NCI-H226 (cell line): Measurements from ENCODE around the gene GFPT1.
"Not testable (repeated sequence)": the region's sequence is repeated elsewhere in the genome, so short reads cannot be mapped to it uniquely, and the experiment has no call there.

Experiments used
- DNase-seq: peaks from one replicate; pipeline ENCODE4 v3.0.0-alpha.2; 2015

GFPT1 gene

DNA sequence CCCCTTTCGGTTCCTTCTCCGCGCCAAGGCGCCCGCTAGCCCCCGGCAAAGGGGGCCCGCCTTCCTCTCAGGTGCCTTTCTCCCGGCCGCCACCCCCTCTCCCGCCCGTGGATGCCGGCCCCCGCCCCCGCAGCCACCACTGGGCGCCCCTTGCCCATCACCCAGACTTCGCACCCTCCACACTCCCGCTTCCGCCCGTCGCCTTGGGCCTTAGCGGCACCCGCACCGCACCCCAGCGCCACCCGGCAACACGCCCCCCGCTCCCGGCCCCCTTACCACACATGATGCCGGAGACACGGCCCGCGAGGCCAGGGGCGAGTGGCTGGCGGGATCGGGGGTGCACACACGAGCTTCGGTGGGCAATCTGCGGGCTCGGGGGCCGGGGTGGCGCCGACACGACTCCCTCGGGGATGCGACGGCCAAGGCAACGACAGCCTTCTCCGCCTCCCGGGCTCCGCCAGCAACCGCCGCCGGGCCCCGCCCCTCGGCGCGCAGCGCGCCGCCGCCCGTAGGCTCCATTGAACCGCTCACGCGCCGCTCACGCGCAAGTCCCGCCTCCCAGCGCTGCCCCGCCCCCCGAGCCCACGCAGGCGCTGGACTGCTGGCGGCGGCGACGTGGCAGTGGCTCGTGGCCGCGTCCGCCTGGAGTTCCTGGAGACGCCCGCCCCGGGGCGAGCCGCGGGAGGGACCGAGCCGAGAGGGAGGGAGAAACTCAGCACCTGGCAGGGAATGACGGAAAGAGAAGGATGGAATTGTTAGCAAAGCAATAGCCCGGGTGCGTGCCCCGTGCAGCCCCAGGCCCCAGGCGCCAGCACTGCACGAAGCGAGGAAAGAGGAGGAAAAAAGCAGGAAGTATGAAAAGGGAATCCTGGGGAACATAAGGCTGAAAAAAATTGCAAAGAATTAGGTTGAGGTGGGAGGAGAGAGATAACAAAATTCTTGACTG is at the start of gene GFPT1:
Gene GFPT1, minus strand, starts transcription at position 439 of the 946 bp plus-strand sequence. Its CDS starts 156 bp downstream, at position 283.
- DNase-seq = peak; percentile 91

DNA sequence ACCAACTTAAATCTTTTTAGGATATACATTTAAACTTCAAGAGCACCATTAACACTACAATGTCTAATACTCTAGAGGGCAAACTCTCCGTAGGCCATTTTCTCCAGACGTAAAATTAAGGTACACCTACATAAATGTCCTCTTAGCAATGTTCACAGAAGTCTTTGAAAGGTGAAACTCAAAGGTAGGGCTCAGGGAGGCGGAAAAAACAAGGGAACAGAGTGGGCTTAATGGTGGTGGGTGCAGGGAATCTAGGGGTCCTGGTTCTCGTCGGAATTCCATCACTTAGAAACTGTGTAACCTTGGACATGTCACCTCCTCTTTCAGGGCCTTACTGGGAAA is 49.5 kb upstream of the GFPT1 start:
- DNase-seq = no peak

DNA sequence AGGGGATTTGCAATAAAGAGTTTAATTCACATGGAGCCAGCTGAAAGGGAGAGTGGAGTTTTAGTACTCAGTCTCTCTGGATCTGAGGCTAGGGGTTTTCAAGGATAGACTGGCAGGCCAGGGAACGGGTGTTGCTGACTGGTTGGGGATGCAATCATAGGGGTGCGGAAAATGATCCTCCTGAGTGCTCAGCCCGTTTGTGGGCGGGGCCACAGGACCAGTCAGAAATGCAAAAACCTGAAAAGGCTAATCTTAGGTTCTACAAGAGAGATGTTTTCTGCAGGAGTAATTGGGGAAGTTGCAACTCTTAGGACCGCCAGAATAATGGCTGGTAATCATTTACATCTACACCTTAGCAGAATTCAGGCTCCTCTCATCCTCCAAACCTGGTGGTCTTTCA is 47.7 kb upstream of the GFPT1 start:
- no peak for DNase-seq

DNA sequence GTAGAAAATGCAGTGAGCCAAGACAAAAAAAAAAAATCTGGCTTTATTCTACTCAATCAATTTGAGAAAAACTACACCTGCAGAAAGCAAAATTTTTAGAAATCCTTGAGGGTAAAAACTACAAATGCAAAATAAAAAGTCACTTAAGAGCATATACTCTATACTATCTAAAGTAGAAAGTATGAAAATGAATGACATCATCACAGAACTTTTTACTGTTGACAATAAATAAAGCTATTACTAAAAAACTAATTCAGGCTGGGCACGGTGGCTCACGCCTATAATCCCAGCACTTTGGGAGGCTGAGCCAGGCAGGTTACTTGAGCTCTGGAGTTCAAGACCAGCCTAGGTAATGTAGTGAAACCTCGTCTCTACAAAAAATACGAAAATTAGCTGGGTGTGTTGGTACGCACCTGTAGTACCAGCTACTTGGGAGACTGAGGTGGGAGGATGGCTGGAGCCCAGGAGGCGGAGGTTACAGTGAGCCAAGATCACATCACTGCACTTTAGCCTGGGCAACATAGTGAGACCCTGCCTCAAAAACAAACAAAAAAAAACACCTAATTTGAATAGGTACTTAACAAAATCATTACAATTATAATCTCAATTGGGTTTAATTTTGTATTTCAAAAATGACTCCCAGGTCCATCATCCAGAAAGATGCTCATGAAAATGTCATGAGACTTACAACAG is 42.6 kb upstream of the GFPT1 start:
- no peak for DNase-seq

DNA sequence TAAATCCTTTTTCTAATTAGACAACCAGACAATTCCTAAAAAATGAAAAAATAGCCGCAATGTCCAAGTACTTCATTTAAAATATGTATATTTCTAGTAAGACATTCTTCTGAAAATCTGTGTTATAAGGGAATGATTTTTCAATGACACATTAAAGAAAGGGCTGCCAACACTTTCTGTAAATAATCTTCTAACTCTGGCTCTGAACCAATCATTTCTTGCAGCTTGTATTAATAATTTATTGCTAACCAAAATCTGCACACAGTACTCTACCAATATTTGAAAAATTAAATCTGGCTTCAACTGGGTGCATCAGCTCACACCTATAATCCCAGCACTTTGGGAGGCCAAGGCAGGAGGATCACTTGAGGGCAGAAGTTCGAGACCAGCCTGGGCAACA is 42.0 kb upstream of the GFPT1 start:
- DNase-seq = no peak

DNA sequence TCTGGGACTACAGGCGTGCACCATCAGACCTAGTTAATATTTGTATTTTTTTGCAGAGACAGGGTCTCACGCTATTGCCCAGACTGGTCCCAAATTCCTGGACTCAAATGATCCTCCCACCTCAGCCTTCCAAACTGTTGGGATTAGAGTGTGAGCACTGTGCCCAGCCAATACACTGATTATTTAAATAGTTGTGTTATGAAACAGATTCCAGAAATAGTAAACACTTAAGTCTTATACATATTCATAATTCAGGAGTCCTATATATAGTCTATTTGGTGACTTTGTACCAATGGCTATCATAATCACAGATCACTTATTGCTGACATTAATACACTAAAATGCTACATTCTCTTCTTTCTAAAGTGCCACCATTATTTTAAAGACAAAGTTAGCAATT is 37.4 kb upstream of the GFPT1 start:
- no peak for DNase-seq

DNA sequence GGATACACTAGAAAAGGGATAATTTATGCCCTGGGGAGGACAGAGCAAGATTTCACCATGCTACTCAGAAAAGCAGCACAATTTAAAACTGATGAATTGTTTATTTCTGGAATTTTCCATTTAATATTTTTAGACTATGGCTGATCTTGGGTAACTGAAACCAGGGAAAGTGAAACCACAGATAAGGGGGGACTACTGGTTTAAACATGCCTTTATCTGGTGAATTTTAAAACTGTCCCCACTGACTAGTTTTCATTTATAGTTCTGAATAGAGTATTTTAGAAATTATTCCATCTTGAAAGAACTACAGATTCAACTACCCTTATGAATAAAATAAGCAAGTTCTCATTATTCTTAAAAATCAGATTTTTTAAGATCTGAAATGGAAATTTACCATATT is 35.2 kb upstream of the GFPT1 start:
- no peak for DNase-seq

DNA sequence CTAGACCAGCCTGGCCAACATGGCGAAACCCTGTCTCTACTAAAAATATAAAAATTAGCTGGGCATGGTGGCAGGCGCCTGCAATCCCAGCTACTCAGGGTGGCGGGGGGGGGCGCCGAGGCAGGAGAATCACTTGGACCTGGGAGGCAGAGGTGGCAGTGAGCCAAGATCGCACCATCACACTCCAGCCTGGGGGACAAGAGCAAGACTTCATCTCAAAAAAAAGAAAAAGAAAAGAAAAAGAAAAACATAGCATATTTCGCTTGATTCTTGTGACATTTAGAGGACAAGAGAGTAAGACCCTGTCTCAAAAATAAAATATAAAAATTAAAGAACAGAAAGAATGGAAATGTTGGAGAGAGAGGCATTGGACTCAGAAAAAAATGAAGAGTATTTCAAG is 32.1 kb upstream of the GFPT1 start:
- not testable (repeated sequence) for DNase-seq

DNA sequence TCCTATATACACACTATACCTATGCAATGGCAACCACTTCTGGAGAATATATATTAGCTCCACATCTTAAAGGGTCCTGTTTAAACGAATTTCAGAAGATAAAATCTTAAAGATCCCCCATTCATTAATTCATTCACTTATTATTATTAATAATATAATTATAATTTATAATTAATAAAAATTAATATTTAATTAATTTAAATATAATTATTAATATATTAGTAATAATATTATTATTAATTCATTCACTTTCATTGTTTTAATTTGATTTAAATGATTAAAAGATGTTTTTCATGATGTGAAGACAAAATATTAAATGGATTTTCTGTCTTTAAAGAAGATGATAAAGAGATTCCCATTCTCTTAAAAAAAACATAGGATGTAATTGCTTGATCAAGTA is 29.1 kb upstream of the GFPT1 start:
- DNase-seq = no peak

DNA sequence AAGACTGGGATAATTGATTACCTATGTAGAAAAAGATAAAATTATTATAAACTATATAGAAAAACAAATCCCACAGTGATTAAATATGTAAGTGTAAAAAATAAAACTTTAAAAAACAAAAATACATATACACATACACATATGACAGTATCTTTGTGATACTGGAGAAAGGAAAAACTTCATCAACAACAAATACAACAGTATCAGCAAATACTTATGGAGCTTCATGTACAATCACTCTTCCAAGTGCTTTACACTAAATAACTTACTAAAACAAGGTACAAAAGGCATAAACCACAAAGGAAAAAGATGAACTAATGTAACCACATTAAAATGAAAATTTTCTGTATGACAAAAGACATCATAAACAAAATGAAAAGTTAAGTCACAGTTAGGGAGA is 24.1 kb upstream of the GFPT1 start:
- DNase-seq = no peak

DNA sequence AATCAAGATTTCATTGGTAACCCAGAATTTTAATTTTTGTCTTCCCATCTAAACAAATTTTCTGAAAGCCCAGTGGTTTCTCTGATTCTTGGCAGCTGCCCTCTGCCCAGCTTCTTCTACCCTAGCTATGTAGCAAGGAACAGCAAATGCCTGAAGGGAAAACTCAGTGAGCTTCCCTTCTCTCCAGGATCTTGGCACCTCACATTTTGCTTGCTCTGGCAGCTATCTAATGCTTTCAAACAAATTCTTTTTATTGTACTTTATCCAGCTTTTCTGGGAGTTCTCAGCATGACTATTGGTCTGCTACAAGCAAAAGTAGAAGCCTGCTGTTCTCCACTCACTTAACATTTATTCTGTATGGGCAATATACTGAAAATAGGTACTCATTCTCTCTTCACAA is 18.3 kb upstream of the GFPT1 start:
- no peak for DNase-seq

DNA sequence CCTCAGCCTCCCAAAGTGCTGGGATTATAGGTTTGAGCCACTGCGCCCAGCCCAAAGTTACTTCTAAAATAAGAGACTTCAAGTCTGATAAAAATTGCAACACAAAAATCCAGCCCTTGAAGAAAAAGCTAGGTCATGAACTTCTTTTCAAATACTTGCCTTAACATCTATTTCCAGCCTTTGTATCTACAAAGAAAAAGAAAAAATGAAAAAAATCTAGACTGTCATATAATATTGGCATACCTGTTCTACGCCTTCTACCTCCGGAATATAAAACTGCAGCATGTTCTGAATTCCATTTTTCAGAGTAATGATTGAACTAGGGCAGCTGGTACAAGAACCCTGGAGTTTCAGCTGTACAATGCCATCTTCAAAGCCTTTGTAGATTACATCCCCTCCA is 13.1 kb upstream of the GFPT1 start:
- DNase-seq = no peak

DNA sequence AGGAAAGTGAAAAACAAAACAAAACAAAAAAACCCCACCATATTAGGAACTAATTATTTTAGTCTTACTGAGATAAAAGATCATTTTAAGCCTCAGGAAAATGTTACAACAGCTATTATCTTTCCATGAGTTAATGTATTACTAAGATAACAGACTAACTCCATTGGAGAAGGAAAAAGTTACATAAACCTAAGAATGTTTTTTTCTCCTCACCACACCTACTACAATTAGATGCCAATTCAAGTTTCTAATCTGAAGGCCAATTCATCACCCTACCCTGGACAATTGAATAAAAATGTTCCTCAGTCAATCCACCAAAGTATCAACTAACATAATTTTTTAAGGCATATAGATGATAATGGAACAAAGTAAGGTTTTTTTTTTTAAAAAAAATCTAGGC is 10.2 kb upstream of the GFPT1 start:
- DNase-seq = no peak

DNA sequence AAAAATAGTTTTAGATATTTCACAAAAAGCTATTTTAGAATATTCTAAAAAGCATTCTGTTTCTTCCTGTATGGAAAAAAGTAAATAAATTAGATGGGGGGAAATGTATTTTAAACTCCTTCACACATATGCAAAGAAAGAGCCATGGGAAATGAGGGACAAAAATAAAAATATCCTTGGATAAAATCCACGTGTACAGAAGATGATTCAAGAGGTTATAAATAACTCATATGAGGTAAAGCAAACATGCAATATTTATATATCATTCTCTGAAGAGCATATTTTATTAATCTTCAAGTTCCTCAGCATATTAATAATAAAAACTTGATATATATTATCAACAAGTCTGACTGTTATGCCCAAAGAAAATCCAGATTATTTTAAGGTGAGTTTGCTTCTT is 8.8 kb upstream of the GFPT1 start:
- DNase-seq = no peak

DNA sequence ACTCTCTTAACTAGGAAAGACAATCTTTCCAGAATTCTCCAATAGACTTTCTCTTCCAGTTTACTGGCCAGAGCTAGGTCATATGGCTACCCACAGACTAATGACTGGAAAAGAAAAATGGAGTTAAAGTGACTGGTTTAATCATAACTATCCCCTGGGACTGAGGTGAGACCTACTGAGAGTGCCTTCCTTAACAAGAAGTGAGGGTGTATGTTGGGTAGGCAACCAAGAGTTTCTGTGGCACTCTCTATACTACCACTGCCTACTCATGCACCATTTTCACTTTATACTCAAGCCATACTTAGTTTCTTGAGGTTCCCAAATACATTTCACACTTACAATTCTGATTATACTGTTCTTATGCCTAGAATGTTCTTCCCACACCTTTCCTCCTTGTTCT is 6.9 kb upstream of the GFPT1 start:
- no peak for DNase-seq

DNA sequence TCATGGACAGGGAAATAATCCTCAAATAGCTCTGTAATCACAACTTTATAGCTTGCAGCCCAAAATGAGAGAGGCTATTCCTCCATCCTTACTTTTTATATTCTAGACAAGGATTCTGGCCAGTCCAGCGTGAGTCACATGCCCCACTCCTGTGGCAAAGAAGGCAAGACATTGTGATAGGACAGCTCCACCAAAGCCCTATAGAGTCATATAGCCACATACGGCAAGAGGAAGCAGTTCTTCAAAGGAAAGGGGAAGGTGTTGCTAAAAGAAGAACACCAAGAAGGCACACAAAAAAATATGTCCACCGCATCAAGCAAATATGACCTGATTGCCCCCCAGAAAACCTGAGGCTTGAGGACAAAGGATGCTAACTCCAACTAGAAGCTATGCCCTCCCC is 3.4 kb upstream of the GFPT1 start:
- no peak for DNase-seq

DNA sequence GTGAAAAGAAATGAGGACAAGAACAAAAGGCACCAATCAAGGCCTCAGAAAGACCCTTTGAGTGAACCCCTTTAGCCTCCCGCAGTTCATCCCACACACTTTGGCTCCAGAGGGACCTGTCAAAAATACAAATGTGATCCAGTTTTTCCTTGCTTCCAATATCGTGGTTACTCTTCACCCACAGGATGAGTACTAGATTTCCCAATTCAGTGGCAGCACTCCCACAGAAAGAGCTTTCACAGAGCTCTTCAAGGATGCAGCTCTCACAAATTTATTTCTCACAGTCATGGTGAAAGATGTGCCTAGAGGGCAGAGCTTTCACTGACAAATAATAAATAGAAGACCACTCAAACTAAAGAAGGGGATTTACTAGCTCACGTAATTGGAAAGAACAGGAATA is 3.0 kb upstream of the GFPT1 start:
- DNase-seq = peak; percentile 39

DNA sequence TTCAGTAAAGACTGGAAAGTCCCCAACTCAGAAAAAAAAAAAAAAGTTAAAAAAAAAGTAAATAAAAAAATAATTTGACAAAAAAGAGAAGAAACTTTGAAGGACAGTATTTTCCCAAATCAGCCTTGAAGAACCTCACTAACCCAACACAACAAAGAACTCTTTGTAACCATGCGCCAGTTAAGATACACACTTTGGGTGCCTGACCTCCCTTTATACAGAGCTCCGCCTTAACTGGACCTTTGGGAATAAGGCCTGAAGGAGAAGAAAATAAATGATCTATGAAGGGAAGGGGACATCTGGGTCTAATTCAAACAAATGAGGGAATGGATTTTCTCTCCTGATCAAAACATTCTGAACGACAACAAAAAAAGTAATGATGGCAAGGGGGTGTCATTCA is 2.2 kb upstream of the GFPT1 start:
- no peak for DNase-seq

DNA sequence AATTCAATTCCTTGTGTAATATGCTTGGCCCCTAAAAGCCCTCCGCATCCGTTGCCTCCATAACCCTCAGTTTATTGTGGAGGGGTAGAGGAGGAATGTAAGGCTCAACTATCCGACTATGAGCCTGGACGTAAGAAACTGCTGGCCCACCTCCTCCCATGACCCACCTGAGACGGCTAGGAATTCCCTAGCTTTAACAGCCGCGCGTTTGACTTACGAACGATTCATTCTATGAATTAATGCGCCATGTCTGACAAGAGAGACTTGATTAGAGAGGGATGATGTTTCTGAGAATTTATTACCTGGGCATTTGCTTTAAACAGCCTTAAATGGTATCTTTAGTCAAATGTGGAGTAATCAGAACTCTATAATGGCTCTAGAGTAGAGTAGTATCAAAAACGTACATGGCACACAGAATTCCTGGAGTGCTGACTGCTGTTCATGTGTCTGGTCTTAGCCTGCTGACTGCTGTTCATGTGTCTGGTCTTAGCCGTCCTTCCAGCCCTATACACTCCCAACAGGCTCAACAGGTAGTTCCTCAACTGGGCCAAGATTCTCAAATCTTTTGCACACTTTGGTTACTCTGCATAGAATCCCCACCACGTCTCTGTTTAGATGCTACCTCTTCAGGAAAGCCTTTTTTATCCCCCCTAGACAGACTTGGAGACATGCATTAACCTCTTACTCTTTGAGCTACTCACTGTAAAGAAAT is 899 bp upstream of the GFPT1 start:
- no peak for DNase-seq

DNA sequence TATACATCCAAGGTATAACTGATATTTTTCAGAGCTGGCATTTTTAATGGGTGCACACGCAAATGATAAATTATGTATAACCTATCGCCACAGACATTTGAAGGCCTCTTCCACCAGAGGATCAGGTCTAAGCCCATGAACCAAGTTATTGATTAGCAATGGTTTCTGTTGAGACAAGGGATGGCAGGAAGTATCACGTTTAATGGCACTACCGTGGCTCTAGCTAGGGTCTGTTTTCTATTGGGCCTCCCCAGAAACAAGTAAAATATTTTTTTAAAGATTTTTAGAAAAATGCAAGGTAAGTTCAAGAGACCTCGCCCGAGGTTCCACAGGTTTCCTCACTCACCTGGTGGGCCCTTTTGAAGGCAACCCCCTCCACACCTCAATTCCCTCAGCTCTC is 667 bp downstream of the GFPT1 start:
- no peak for DNase-seq

DNA sequence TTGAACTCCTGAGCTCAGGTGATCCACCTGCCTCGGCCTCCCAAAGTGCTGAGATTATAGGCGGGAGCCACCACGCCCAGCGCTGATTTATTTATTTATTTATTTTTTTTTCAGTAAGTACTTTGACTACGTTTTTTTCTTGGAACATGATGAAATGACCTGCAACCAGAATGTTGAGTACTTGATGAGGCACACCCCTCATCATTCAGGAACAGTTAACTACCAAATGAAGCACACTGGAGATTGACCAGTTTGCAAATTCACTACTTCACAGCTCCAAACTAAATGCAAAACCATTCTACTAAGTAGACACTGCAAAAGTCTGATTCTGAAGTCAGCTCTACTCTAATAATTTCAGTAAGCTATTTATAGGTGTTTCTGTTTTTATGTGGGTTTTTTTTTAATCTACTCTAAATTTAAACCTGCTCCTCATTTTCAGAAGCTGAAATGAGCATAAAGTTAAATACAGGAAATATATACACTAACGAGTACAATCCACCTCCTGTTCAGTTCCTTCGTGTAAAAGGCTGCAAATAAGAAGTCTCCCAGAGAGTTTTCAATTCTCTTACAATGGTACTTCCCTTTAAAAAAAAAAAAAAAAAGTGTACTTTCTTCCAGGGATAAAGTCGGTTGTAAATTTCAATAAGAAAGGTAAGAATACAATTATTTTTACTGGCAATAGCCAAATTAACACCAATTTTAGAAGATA is 1.4 kb downstream of the GFPT1 start:
- DNase-seq = no peak

DNA sequence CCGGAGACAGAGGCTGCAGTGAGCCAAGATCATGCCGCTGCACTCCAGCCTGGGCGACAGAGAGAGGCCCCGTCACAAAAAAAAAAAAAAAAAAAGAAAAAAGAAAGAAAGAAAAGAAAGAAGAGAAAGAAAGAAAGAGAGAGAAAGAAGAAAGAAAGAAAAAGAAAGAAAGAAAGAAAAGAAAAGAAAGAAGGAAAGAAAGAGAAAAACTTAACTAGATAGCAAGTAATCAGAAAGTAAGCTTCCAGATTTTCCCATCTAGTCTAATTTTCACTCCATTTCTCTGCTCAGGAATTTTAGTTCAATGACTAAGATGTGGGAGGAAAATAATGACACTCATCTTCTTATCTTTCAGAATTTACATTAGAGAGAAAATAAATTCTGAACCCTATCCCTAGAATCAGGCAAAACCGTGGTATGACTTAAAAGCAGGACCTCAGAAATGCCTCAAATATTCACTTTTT is 2.4 kb downstream of the GFPT1 start:
- DNase-seq = peak; percentile 65

DNA sequence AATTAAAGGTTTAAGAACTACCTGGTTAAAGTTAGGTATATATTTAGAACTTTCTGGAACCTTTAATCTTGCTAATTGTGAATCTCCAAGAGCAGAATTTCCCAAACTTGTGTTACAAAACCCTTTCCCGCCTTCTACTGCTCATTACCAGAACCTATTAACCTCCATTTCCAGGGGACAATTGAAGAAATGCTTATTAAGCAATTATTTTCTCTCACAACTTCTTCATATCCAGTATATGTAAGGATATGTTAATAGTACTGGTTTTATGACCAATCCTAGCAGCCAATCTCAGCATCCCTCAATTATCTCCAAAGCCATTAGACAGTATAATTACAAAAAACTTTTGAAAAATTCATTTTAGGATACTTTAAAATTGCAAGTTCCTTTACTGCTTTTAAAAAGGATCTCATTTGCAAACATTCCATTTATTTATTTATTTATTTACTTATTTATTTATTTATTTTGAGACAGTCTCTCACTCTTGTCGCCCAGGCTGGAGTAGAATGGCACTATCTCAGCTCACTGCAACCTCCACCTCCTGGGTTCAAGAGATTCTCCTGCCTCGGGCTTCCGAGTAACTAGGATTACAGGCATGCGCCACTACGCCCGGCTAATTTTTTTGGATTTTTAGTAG is 3.7 kb downstream of the GFPT1 start:
- no peak for DNase-seq
